Activated CD4-positive, alpha-beta T cell treated with anti-CD3 and anti-CD28 coated beads, Interleukin-2, amount 50 U/mL, for 16 hours (primary cell): Measurements from ENCODE around the gene CACNA1I.

Experiments used
- DNase-seq: peaks from one replicate; pipeline ENCODE4 v3.0.0-alpha.2; 2020

The CACNA1I gene

DNA sequence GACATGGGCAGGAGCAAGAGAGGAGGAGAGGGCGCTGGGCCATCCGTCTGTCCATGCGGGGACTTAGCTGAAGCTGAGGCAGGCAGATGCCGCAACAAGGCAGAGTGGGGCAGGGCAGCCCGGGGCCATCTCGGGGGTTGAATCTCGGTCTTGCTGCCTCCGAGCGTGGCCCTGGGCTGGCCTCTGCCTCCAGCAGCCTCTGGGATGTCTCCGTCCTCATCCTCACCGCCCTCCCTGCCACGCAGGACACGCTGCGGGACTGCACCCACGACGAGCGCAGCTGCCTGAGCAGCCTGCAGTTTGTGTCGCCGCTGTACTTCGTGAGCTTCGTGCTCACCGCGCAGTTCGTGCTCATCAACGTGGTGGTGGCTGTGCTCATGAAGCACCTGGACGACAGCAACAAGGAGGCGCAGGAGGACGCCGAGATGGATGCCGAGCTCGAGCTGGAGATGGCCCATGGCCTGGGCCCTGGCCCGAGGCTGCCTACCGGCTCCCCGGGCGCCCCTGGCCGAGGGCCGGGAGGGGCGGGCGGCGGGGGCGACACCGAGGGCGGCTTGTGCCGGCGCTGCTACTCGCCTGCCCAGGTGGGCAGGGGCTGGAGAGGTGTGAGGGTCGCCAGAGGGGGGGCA, 108.4 kb downstream of the CACNA1I start:
- DNase-seq, result no peak

DNA sequence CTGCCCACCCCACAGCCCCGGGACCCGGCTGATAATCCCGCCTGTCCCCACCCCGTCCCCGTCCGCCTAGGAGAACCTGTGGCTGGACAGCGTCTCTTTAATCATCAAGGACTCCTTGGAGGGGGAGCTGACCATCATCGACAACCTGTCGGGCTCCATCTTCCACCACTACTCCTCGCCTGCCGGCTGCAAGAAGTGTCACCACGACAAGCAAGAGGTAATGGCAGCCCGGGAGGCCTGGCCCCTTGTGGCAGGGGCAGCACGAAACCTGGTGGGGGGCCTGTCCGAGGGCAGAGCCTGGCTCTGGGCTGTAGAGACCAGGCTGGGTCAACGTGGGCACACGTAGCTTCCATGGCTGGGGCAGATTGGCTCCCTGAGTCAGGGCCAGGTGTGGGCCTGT, 109.1 kb downstream of the CACNA1I start:
- DNase-seq, result no peak

- DNase-seq, result no peak
Observed at GRCh38 chr22:39680486-39680885, 109.9 kb downstream of the CACNA1I start.

DNA sequence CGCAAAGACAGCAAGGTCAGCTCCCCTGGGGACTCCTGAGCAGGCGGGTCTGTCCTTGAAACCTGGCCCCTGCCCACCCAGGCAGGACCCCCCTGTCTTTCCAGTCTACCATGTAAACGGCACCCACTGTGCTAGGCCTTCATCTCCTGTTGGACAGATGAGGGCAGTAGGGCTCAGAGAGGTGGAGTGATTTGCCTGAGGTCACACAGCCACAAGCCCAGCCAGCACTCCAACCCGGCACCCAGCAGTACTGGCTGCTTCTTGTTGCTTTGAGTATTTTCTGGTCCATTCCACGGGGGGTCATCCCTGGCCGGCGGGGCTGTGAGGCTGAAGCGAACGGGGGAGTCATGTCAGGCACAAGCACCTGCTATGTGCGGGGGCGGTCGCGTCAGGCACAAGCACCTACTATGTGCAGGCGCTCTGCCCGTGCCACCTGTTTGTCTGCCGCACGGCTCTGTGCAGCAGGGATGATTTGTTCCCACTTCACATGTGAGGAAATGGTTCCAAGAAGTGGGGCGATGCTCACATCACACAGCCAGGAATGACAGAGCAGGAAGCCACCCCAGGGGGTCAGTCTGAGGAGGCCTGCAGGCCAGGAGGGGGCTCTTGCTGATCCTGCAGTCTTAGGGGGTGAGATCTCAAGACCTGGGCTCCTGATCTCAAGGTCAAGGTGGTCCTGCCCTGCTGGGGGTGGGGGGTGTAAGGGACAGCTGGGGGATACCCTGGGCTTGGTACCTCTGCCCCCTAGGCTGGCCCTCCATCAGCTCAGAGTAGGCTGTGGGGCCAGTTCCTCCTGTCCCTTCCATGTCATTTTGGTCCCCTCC, 110.7 kb downstream of the CACNA1I start:
- no peak for DNase-seq

DNA sequence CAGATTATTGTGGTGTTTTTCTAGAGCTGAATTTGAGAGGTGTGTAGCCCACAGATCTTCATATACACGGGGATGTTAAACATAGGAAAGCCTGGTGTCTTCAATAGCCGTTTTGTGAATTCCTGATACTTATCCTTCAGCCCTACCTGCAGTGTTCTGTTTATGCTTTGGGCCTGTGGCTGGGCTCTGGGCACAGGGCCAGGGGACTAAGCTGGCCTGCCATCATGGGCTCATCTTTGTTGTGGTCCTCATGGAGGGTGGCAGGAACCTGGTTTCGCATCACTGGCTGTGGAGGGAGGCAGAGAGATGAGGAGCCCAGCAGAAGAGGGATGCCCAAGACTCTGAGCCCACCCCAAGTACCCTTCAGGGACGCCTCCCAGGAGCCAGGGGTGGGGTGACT, 112.4 kb downstream of the CACNA1I start:
- DNase-seq, result no peak

DNA sequence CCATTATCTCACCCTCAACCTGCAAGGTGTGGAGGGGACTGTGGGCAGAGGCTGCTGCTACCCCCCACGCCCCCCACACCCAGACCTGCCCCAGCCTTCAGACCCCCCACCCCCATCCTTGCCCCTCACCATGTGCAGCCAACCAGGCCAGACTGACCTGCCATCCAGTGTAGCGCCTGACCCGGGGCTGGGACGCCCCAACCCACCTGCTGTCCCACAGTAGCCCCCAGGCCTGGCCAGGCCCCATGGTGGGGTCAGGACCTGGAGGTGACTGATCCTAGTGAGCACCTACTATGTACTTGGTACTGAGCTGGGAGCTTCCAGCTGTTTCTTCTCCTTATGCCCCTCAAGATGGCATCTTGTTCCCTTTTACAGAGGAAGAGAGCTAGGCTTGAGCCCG, 113.1 kb downstream of the CACNA1I start:
- DNase-seq, result no peak

DNA sequence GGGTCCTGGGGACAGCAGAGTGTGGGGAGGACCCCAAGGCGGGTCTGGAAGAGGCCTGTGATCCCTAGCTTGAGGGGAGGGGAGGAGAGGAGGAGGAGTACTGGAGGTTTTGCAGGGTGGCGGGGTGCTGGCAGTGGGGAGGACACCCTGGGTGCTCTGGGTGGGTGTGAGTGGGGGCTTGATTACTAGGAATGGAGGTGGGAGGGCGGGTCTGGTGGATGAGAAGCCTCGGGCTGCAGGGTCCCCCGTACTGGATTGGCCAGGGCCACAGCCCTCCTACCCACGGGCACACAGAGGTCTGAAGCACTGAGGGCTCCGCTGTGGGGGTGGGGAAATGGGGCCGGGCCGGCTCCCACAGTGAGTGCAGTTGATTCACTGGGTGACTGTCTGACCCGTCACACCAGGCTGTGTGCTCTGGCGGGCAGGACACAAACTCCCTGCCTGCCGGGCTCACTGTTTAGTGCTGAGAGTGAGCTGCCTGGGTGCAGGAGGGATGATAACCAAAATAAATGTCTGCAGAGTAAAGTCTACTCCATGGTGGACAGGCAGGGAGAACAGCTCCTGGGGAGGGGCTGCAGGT, 114.2 kb downstream of the CACNA1I start:
- DNase-seq, result no peak

DNA sequence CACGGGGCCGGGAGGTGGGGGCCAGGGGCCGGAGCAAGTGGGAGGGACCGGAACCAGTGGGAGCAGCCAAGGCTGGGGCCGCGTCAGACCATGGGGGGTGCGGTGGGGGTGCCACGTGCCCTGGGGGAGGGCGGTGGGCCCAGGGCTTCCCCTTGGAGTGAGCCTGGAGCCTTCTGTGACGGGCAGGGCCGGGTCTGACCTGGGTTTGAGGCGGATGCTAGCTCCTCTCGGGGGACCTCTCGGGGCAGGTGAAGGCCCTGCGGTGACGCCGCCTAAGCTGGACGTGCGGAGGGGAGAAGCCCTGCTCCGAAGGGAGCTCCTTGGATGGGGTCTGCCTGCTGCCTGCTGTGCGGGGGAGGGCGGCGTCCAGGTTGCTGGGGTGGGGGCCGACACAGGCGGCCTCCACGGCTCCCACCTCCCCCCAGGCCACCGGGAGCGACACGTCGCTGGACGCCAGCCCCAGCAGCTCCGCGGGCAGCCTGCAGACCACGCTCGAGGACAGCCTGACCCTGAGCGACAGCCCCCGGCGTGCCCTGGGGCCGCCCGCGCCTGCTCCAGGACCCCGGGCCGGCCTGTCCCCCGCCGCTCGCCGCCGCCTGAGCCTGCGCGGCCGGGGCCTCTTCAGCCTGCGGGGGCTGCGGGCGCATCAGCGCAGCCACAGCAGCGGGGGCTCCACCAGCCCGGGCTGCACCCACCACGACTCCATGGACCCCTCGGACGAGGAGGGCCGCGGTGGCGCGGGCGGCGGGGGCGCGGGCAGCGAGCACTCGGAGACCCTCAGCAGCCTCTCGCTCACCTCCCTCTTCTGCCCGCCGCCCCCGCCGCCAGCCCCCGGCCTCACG, 115.0 kb downstream of the CACNA1I start:
- no peak for DNase-seq

GRCh38 chr22:39686178-39686620, 115.6 kb downstream of the CACNA1I start:
- DNase-seq, result no peak

GRCh38 chr22:39686776-39687525, 116.4 kb downstream of the CACNA1I start:
- no peak for DNase-seq

GRCh38 chr22:39688186-39688785, 117.7 kb downstream of the CACNA1I start:
- DNase-seq, result no peak

DNA sequence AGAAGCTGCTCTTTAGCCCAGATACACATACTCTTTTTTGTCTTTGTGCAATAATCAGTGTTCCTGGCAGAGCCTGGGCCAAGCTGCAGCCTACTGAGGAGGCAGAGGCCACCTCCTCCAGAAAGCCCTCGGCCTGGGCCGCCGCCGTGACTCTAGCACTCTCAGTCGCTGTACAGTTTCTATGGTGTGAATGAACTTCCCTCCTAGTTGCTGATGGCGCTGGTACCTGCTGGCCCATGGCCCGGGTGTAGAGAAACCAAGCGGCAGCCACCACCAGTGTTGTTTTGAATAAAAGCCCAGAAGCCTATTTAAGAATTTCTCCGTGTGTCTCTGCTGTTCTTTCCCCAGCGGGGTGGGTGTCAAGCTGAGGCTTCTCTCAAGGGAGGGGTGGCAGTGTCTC, 118.9 kb downstream of the CACNA1I start:
- no peak for DNase-seq

DNA sequence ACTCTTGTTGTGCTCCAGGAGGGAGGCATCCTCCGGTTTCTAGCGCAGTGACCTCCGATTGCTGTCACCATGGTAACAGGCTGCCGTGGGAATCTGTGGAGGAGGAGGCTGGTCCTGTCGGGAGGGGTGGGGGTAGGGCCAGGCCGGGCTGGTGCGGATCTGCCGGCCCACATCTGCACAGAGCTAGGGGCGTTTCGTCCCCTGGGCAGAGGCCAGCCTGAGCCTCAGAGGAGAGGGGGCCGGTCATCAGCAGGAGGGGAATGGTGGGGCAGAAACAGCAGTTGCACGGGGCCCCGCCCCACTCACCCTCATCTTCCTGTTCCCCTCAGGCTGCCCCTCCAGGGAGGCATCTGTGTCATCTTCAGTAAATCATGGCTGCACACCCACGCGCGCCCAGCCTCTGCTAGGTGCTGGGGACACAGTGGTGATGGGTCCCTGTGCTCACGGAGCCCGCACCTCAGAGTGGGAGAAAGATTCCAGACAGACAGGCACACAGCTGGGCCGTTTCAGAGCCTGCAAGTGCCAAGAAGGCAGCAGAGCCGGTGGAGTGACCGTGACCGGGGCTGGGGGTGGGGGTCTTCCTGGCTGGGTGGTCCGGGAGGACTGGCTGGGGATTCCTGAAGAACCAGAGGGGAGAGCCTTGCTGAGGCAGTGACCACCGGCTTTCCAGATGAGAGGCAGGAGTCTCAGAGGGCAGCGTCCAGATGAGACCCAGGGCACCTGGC, 120.5 kb downstream of the CACNA1I start:
- no peak for DNase-seq

GRCh38 chr22:39693943-39694500, 123.5 kb downstream of the CACNA1I start:
- no peak for DNase-seq

GRCh38 chr22:39697790-39698430, 127.4 kb downstream of the CACNA1I start:
- DNase-seq, result no peak

GRCh38 chr22:39699631-39700360, 129.2 kb downstream of the CACNA1I start:
- DNase-seq, result no peak

DNA sequence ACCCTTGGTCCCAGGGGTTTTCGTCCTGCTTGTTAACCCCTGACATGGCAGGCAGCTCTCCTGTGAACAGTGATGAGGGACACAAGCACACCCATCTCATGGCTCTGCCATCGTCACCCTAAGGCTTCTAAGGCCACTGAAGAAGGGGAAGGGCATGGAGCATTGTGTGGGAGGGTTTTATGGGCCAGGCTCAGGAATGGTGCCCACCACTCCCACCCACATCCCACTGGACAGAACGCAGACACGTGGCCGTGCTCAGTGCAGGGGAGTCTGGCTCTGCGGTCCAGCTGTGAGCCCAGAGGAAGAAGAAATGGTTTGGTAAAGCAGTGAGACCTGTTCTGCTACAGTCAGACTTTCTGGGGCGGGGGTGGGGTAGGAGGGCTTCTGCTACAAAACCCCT, 130.0 kb downstream of the CACNA1I start:
- no peak for DNase-seq

DNA sequence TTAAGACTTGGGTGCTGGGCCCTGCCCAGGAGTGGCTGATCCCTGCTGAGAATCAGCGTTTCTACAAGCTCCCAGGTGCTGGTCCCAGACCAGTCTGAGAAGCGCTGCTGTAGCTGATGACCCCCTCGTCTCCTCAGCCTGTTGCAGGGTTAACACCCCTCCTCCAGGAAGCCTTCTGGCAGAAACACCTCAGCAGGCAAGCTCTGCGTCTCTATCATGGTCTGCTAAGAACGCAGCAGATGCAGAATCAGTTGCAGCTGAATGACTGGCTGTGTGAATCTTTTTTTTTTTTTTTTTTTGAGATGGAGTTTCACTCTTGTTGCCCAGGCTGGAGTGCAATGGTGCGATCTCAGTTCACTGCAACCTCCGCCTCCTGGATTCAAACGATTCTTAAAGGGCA, 132.5 kb downstream of the CACNA1I start:
- DNase-seq, result no peak

DNA sequence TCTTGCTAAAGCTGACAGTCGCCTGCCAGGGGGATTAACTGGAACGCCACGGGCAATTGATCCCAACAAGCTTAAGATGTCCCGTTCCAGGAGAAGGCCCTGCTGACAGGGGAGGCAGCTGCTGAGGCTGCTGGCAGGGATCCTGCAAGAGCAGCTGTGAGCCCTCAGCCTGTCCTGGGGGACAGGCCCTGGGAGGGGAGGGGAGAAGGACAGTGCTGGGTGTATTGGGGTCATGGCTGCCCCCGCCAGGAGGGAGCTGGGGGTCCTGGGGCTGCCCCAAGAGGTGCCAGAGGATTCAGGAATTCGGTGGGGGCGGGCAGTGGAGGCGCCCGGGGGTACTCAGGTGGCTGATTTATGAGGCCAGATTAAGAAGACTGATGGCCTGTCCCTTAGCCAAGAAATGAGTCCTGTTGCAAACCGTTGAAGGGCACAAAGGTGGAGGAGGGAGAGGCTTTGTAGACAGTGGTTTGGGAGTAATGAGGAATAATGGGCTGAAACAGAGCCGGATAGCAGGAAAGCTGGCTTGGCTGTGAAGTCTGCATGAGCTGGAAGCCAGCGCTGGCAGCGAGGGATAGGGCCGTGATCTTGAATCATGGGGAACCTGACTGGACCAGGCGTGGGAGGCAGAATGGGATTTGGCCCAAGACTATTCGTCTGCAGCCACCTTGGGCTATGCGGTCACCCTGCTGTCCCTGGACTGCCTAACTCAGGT, 133.5 kb downstream of the CACNA1I start:
- DNase-seq, result no peak
